GM21423 (cell line): ENCODE results near the gene TBP.

Experiments
- ATAC-seq: cut with Tn5 transposase; IDR thresholded peaks from one replicate; pipeline ENCODE4 v1.9.1; 2021; ENCODE audit warnings: mild to moderate bottlenecking, moderate library complexity; ENCODE audit not compliant: unreplicated experiment

TBP gene

GRCh38 chr6:170533792-170534191 is 20.4 kb upstream of the TBP start:
- ATAC-seq: no peak

GRCh38 chr6:170535004-170535403 is 19.2 kb upstream of the TBP start:
- no peak for ATAC-seq

- no peak for ATAC-seq
Measured at GRCh38 chr6:170536671-170537070, 17.5 kb upstream of the TBP start.

- no peak for ATAC-seq
Measured at GRCh38 chr6:170537329-170537728, 16.8 kb upstream of the TBP start.

- no peak for ATAC-seq
Measured at GRCh38 chr6:170542031-170542719, 12.0 kb upstream of the TBP start.

GRCh38 chr6:170545405-170545804 is 8.8 kb upstream of the TBP start:
- no peak for ATAC-seq

- ATAC-seq: peak; percentile 55
Measured at GRCh38 chr6:170552765-170553533, 1.2 kb upstream of the TBP start, which contains the start of gene PSMB1. Gene PSMB1 (minus strand): TSS chr6:170553307. CDS start chr6:170553242, 65 bp downstream.

GRCh38 chr6:170553534-170554012 is 596 bp upstream of the TBP start:
- peak; percentile 29 for ATAC-seq

- ATAC-seq: no peak
Measured at GRCh38 chr6:170554796-170555137, 598 bp downstream of the TBP start.

- ATAC-seq: no peak
Measured at GRCh38 chr6:170555305-170555704, 1.1 kb downstream of the TBP start.

- ATAC-seq: no peak
Measured at GRCh38 chr6:170561555-170561954, 7.4 kb downstream of the TBP start.

- no peak for ATAC-seq
Measured at GRCh38 chr6:170564936-170565530, 10.9 kb downstream of the TBP start.

- ATAC-seq: no peak
Measured at GRCh38 chr6:170572704-170573466, 18.7 kb downstream of the TBP start.

GRCh38 chr6:170575250-170575649 is 21.1 kb downstream of the TBP start:
- ATAC-seq: no peak

GRCh38 chr6:170578909-170579308 is 24.7 kb downstream of the TBP start:
- no peak for ATAC-seq

- no peak for ATAC-seq
Measured at GRCh38 chr6:170583756-170584180, 29.6 kb downstream of the TBP start.

GRCh38 chr6:170584181-170584953 is 30.2 kb downstream of the TBP start, which contains the start of gene PDCD2:
Gene PDCD2 (minus strand): TSS chr6:170584637. CDS start chr6:170584581, 56 bp downstream.
- peak; percentile 96 for ATAC-seq

GRCh38 chr6:170584954-170585498 is 30.9 kb downstream of the TBP start:
- ATAC-seq: peak; percentile 23

GRCh38 chr6:170590725-170591124 is 36.6 kb downstream of the TBP start:
- no peak for ATAC-seq

- no peak for ATAC-seq
Measured at GRCh38 chr6:170596426-170596825, 42.3 kb downstream of the TBP start.
